Effector CD8-positive, alpha-beta T cell (primary cell): Measurements from ENCODE around the gene PTGER4.
"Not testable (repeated sequence)": the region's sequence is repeated elsewhere in the genome, so short reads cannot be mapped to it uniquely, and the experiment has no call there.

Source experiments
- DNase-seq: peaks from one replicate; lab custom pipeline; 2025; lab: John Stamatoyannopoulos, UW

The PTGER4 gene

GRCh38 chr5:40689438-40689837 is 9.7 kb downstream of the PTGER4 start:
- DNase-seq: no peak

- DNase-seq: no peak
These were observed 10.6 kb downstream of the PTGER4 start for GRCh38 chr5:40690267-40690666.

GRCh38 chr5:40691894-40692293 is 12.2 kb downstream of the PTGER4 start:
- DNase-seq: no peak

- DNase-seq: no peak
These were observed 14.7 kb downstream of the PTGER4 start for GRCh38 chr5:40694433-40694832.

GRCh38 chr5:40700116-40700782 is 20.5 kb downstream of the PTGER4 start:
- no peak for DNase-seq

- DNase-seq: not testable (repeated sequence)
These were observed 22.3 kb downstream of the PTGER4 start for GRCh38 chr5:40702027-40702426.

GRCh38 chr5:40705484-40705883 is 25.8 kb downstream of the PTGER4 start:
- DNase-seq: not testable (repeated sequence)

- not testable (repeated sequence) for DNase-seq
These were observed 30.9 kb downstream of the PTGER4 start for GRCh38 chr5:40710575-40710974.

GRCh38 chr5:40714001-40714400 is 34.3 kb downstream of the PTGER4 start:
- no peak for DNase-seq

- DNase-seq: no peak
These were observed 36.3 kb downstream of the PTGER4 start for GRCh38 chr5:40716000-40716399.

- DNase-seq: no peak
These were observed 36.9 kb downstream of the PTGER4 start for GRCh38 chr5:40716590-40716989.

- DNase-seq: no peak
These were observed 37.6 kb downstream of the PTGER4 start for GRCh38 chr5:40717281-40717680.

- DNase-seq: no peak
These were observed 40.4 kb downstream of the PTGER4 start for GRCh38 chr5:40720069-40720468.

GRCh38 chr5:40722497-40722911 is 42.8 kb downstream of the PTGER4 start:
- DNase-seq: not testable (repeated sequence)

GRCh38 chr5:40733434-40733833 is 53.7 kb downstream of the PTGER4 start:
- no peak for DNase-seq

- DNase-seq: no peak
These were observed 54.3 kb downstream of the PTGER4 start for GRCh38 chr5:40733879-40734563.

GRCh38 chr5:40734986-40735385 is 55.3 kb downstream of the PTGER4 start:
- no peak for DNase-seq

- no peak for DNase-seq
These were observed 55.9 kb downstream of the PTGER4 start for GRCh38 chr5:40735609-40736008.

GRCh38 chr5:40736103-40736875 is 56.6 kb downstream of the PTGER4 start:
- no peak for DNase-seq

- no peak for DNase-seq
These were observed 58.8 kb downstream of the PTGER4 start for GRCh38 chr5:40738502-40738901.
